ENCODE measurements around the gene FGFR1OP2.

FGFR1OP2 gene

GRCh38 chr12:27003421-27004381 lies 65.4 kb downstream of the FGFR1OP2 start:
- DNase-seq (ENCODE audit: low read depth) = no peak

- DNase-seq (ENCODE audit: low read depth) = no peak
Observed at GRCh38 chr12:27005495-27005894, 67.2 kb downstream of the FGFR1OP2 start.

DNA sequence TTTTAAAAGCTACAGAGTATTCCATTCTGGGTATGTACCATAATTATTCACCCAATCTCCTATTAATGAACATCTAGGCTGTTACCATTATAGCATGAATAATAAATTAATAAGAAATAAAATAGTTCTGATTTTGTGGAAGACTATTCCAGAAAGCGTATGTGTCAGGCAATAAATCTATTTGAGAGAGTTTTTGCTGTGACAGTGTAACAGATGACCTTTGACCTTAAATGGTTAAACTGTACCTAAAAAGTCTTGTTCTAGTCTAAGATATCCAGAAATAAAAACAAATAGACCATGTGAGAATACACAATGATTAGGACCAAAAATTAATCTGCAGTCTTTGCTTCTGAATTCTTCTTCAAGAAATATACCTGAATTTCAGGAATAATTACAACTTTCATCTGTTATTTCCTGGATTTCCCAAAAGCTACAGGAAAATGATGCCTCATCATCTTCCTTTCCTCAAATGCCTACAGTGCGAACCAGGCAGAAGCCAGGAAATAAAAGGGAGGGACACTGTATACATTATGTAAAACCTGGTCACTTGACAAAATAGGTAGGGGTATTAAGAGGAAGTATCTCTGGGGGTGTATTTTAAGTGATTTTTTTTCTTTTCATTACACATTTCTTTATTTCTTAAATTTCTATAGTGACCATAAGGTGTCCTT lies 68.7 kb downstream of the FGFR1OP2 start:
- DNase-seq (ENCODE audit: low read depth) = no peak

- no peak for DNase-seq (ENCODE audit: low read depth)
Observed at GRCh38 chr12:27008081-27008480, 69.8 kb downstream of the FGFR1OP2 start.

- no peak for DNase-seq (ENCODE audit: low read depth)
Observed at GRCh38 chr12:27009881-27010301, 71.6 kb downstream of the FGFR1OP2 start.

- DNase-seq (ENCODE audit: low read depth) = no peak
Observed at GRCh38 chr12:27012239-27012981, 74.1 kb downstream of the FGFR1OP2 start.

GRCh38 chr12:27012982-27013255 lies 74.6 kb downstream of the FGFR1OP2 start:
- DNase-seq (ENCODE audit: low read depth) = no peak

- DNase-seq (ENCODE audit: low read depth) = peak; percentile 61
Observed at GRCh38 chr12:27013611-27014084, 75.4 kb downstream of the FGFR1OP2 start.

GRCh38 chr12:27014085-27014858 lies 76.0 kb downstream of the FGFR1OP2 start, which contains the start of gene TM7SF3:
TM7SF3 (minus strand) TSS chr12:27014384; CDS start chr12:27014168, 216 bp downstream.
- DNase-seq (ENCODE audit: low read depth) = peak; percentile 89

DNA sequence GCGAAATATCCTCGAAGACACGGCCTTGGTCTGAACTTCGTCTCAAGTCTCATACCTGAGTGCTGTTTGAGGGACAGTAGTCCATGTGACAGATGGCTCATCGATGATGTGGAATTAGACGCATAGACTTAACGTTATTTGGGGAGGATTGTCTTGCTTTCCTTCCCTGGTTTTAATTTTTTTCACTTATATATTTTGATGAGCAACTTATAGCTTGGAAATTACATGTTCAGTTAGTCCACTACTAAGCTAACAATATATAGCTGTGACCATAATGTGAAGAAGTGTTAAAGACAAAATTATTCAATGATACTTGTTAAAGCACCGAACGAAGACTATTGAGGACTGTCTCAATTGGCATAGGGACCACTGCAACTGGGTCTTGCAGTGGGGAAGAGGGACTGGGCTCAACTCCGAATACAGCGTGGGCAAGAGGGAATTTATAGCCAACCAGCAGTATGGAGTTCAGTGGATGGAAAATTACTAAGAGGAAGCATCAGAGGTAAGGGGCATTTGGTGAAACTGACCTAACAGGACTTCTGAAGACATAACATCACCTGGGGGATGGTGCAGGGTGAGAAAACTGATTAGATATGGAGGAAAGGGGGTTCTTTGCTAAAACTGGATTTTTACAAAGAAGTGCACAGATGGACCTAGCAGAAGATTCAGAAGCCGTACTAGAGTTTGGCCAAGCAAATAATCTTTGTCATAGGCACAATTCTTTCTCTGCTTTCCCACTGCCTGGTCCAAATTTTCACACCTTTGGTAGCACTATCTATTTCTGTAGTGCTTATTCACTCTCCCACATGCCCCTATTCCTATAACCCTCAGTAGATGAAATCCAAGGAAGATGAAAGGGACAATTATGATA lies 76.8 kb downstream of the FGFR1OP2 start:
- DNase-seq (ENCODE audit: low read depth) = no peak

- peak; percentile 39 for DNase-seq (ENCODE audit: low read depth)
Observed at GRCh38 chr12:27015730-27016076, 77.4 kb downstream of the FGFR1OP2 start.
